Measurements from ENCODE around the gene HOXC13.

HOXC13 gene

GRCh38 chr12:53955036-53955775, 16.6 kb downstream of the HOXC13 start:
- no peak for DNase-seq (ENCODE audit: low spot score)

- DNase-seq (ENCODE audit: low spot score) = no peak
These were observed 17.2 kb downstream of the HOXC13 start for GRCh38 chr12:53955776-53956250.

- DNase-seq (ENCODE audit: low spot score) = no peak
These were observed 17.7 kb downstream of the HOXC13 start for GRCh38 chr12:53956251-53956887.

GRCh38 chr12:53956914-53957536, 18.4 kb downstream of the HOXC13 start:
- no peak for DNase-seq (ENCODE audit: low spot score)

GRCh38 chr12:53958128-53958527, 19.5 kb downstream of the HOXC13 start:
- no peak for DNase-seq (ENCODE audit: low spot score)

GRCh38 chr12:53959314-53959713, 20.7 kb downstream of the HOXC13 start:
- no peak for DNase-seq (ENCODE audit: low spot score)

GRCh38 chr12:53960187-53961024, 21.8 kb downstream of the HOXC13 start:
- no peak for DNase-seq (ENCODE audit: low spot score)

GRCh38 chr12:53961025-53961761, 22.6 kb downstream of the HOXC13 start:
- DNase-seq (ENCODE audit: low spot score) = no peak

GRCh38 chr12:53963005-53963404, 24.4 kb downstream of the HOXC13 start:
- DNase-seq (ENCODE audit: low spot score) = no peak

- no peak for DNase-seq (ENCODE audit: low spot score)
These were observed 25.0 kb downstream of the HOXC13 start for GRCh38 chr12:53963434-53964314.

- DNase-seq (ENCODE audit: low spot score) = no peak
These were observed 25.7 kb downstream of the HOXC13 start for GRCh38 chr12:53964315-53964713.

- no peak for DNase-seq (ENCODE audit: low spot score)
These were observed 26.9 kb downstream of the HOXC13 start for GRCh38 chr12:53965281-53966084.

GRCh38 chr12:53966085-53966384, 27.4 kb downstream of the HOXC13 start:
- no peak for DNase-seq (ENCODE audit: low spot score)

GRCh38 chr12:53966385-53967133, 27.9 kb downstream of the HOXC13 start:
- no peak for DNase-seq (ENCODE audit: low spot score)

- no peak for DNase-seq (ENCODE audit: low spot score)
These were observed 28.8 kb downstream of the HOXC13 start for GRCh38 chr12:53967421-53967925.

- no peak for DNase-seq (ENCODE audit: low spot score)
These were observed 29.8 kb downstream of the HOXC13 start for GRCh38 chr12:53968214-53969127.

GRCh38 chr12:53969588-53970259, 31.1 kb downstream of the HOXC13 start:
- DNase-seq (ENCODE audit: low spot score) = no peak

Data from activated CD4-positive, alpha-beta T cell treated with anti-CD3 and anti-CD28 coated beads, Interleukin-2, Interleukin-4, amounts not matched to agents 100 ng/mL and 50 ng/mL, durations not matched to agents 16 hours and 8 hours (primary cell).